DMS114 treated with DMSO at 0.1 percent for 48 hours (cell line): ENCODE data around the gene TMEM150B.

Experiments used
- DNase-seq: peaks from one replicate; lab custom pipeline; 2025; ENCODE audit not compliant: unreplicated experiment; lab: John Stamatoyannopoulos, UW

Gene TMEM150B

DNA sequence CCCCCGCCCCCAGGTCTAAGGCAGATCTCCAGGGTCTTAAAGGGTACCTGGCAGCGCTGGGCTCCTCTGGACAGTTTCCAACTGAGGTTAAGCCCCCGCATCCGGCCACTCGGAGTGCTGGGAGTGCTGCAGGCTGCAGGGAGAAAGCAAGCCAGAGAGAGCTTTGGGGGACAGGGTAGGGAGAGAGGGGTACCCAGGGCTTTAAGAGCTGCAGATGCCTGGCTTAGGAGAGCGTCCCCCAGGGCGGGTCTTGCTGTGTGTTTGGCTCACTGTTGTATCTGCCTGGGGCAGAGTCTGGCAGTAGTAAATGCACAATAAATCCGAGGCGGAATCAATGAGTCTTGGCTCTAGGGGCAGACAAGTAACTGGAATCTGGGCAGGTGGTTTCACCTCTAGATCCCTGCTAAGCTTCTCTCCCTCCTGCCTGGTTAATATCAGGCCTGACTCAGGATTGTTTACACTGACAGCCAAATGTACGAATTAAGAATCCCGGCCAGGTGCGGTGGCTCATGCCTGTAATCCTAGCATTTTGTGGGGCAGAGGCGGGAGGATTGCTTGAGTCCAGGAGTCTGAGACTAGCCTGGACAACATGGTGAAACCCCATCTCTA, 30.2 kb upstream of the TMEM150B start:
- no peak for DNase-seq

DNA sequence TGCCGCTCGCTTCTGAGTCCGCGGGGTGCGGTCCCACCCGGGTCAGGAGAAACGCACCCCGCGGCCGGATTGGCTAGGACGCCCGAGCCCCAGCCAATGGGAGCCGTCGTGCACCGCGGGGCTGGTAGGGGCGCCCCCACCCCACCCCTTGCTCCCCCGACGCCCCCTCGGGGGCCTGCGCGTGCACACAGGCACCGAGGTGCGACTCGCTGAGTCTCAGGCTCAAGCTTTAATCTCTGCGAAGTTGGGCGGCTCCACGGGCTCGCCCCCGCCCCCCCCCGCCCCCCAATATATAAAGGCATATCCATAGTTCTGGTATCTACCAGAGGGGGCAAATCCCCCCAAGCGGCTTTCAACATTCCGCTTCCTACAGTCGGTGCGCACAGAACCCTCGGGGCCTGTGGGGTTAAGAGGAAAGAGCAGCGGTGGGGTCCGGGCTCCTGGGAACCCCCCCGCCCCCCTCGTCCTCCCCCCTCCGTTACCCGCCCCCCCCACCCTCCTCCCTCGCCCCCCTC, 29.6 kb upstream of the TMEM150B start, which contains the start of gene COX6B2:
TSS of gene COX6B2 (minus strand) at position 22 of the 515 bp plus-strand sequence. CDS start 198 bp downstream, outside the sequence.
- no peak for DNase-seq

DNA sequence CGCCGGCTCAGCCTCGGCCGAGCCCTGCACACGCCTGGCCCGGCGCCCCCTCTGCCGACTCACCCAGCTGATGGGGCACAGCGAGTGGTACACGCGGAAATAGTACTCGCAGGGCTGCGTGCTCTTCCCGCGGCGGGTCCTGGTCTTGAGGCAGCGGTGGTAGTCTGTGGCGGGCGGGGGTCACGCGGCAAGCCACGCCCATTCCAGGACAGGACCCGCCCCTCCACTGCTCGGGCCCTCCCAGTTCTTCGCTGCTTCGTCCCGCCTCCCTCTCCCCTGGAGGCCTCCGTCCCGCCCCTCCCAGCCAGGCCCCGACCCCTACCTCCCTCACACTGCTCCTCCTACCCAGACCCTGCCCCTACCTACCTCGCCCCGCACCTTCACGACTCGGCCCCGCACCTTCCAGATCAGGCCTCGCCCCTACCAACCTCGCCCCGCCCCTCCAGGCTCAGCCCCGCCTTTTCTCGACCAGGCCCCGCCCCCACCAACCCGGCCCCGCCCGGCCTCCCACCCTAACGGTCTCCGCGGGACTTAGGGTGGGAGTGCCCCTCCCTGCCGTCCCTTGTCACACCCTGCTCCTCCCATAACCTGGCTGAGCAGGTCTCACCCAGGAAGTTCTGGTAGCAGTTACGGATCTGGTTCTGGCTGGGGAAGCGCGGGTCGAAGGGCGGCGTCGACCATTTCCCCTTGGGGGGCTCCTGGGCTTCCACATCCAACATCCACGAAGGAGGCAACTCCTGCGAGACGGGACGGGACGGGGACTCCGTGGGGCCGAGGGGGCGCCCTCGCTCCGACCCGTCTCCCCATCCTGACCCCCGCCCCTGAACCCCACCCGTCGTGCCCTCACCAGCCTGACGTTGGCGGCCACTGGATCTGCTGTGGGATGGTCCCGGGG, 28.9 kb upstream of the TMEM150B start:
- DNase-seq = peak; percentile 66

DNA sequence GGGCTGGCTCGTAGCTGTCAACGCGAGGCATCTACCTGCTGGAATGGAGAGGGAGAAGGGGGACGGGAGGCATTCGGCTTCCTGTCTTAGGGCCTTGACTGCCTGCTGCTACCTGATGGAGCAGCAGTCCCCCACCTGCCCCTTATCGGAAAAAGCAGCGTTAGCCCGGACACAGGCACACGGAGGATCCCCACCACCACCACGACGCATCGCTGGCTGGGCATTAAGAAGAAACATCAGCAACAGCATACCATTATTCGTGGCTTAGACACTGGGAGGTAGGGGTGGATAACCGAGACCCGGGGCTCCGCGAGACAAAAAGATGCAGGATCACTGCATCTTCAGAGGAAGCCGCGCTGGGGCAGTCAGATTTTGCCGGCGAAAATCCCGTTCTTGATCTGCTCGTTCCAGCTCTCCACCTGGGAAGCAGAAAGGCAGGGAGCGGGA, 28.2 kb upstream of the TMEM150B start:
- no peak for DNase-seq

DNA sequence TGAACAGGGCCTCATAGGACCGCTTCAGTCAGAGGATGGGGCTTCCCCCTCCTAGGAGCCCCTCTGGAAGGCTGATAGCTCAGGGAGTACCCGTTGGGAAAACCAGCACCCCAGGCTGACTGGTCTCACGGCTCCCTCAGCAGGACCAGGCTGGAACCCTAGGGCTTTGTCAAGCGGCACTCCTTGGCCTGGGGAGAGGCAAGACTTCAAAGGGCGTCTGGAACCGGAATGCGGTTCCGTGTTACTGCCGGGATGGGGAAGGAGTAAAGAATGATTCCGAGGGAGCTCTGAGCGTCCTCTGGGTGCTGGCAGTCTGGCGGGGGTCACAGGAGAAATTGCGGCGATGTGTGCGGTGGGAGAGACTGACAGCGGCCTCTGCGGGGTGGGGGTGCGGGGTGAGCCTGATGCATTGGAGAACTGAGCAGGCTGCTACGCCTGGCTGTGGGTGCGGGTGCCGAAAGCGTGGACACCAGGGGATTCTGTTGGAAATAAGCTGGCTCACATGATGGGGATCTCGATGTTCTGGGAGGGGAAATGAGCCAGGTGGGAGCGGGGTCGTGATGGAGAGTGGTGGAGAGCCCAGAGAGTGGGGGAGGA, 27.5 kb upstream of the TMEM150B start:
- no peak for DNase-seq

DNA sequence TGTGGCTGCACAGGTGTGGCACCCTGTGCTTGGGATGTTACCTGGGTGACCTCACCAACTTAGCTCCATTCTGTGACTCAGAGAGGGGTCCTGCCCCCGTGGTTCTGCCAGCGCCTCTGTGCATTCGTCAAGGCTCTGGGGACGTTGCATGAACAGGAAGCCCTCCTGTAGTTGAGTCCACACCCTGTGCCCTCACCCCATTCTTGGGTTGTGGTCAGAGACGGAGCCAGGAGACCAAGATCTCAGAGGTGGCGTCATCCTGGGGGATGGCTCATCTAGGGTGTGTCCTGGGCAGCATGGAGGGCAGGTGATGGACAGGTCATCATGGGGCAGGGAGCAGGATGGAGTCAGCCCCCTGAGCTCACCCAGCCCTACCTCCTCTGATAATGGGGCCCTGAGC, 26.9 kb upstream of the TMEM150B start:
- DNase-seq = no peak

DNA sequence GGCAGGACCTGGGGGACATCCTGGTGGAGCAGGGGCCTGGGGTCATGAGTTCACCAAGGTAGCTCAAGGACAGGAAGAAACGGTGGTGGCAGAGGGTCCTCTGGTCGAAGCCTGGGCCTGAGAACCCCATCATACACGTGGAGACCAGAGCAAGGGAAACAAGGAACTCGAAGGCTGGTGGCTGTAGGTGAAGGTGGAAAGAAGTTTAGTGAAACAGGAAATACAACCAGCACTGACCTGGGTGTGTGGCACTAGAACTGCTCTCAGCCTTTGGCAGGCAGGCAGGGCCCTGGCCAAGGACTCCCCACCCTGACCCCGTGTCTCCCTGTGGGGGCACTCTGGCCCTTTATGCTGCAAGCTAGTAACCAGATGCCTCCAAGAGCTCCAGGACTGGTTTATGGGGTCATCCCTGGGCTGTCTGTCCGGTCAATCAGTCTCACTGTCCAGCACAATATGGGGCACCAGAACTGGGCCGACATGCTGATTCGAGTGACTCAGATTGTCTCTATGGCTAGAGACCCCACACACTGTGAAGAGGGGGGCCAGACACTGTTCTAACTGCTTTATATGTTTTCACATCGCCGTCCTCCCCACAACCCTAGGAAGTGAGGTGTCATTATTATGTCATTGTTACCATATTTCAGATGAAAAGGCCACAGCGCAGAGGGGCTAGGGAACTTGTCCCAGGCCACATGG, 25.6 kb upstream of the TMEM150B start:
- no peak for DNase-seq

DNA sequence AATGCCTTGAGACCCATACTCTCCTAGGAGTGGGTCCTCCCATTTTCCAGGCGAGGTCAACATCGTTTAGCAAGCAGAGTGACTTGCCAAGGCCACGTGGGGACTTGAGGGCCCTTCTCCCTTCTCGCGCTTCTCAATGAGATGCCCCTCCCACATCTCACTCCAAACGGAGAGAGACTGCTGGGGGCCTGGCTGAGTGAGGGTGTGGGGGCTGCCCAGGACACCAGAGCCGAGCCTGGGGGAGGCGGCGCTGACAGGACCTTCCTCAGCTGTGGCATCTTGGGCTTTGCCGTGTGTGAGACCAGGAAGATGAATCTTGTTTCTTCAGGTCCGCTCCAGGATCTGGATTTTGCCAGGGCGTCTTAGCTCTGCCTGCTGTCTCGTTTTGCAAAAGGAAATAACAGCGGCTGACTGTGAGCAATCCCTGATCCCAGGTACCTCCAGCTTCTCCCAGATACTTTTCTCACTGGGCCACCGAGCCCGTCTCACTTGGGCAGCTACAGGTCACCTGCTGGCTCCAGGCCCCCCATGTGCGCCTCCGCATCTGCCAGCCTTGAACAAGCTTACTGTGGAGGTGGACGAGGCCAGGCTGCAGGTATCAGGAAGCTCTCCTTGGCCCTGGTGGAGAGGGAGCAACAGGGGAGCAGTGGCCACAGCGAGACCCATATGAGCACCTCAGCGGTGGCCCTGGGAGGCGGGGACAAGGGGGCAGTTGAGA, 23.3 kb upstream of the TMEM150B start:
- no peak for DNase-seq

DNA sequence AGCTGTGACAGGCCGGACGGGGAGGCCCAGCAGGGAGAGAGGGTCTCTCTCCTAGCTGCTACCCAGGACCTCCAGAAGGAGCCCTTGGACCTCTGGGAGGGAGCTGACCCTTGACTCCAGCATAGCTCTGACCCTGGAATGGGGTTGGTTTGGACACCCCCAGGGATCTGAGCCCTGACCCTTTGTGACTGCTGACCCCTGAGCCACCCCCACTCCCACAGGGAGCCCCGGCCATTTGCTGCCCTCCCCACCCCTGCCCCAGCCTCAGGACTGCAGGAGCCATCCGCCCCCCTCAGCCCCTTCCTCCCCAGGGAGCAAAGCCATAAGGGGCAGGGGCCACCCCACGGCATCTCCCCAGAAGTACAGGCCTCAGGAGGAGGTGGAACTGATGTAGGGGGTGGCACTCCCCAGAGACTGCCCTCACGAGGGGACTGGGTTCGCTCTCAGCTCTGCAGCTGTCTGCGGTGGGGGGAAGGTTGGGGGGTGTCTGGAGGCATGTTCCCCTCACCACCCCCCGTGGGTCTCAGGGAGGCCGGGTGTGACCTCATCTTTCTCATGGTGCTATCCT, 22.4 kb upstream of the TMEM150B start:
- no peak for DNase-seq

DNA sequence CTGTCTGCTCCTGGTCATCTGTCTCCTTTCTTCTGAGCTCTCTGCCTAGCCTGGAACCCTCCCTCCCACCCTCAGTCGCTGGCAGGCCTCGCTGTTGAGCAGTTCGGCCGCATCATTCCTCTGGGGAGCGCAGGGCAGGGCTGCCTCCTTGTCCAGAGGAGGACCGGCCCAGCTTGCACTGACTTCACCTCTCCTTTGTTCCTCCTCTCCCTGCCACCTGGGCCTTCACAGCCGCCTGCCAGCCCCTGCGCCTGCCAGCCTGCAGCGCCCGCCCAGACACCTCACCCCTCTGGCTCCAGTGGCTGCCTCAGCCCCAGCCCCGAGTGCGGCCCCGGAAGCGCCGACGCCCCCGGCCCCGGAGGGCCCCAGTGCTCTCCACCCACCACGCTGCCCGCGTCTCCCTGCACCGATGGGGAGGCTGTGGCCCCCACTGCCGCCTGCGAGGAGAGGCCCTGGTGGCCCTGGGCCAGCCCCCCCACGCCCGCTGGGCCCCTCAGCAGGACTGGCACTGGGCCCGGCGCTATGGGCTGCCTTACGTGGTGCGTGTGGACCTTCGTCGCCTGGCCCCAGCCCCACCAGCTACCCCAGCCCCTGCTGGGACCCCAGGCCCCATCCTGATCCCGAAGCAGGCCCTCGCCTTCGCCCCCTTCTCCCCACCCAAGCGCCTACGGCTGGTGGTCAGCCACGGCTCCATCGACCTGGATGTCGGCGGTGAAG, 21.7 kb upstream of the TMEM150B start:
- DNase-seq = no peak

DNA sequence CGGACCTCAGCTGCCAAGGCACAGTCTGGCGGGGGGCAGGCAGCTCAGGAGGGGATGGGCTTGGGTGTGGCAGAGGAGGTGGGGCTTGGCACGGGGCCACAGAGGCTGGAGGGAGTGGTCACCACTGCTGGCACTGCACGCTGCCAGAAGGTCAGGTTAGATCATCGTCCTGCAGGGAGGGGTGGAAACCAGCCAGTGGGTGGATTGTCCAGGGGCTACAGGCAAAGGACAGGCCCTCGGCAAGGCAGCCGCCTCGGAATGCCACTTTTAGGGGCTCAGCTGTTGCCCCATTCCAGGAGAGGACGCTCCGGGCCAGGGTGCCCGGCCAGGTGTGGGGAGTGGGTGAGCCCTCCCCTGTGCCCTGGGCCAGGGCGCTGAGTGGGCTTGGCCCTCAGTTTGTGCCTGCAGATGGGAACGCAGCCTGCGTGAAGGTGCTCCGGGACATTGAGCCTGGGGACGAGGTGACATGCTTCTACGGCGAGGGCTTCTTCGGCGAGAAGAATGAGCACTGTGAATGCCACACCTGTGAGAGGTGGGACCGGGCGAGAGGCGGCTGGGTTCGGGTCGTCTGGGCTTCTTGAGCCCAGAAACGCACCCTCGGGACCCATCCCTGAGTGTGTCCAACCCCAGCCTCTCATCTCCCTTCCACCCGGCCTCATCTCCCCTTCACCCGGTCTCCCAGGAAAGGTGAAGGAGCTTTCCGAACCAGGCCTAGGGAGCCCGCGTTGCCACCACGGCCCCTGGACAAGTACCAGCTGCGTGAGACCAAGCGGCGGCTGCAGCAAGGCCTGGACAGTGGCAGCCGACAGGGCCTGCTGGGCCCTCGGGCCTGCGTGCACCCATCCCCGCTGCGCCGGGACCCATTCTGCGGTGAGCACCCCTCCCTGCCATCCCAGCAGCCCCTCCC, 20.9 kb upstream of the TMEM150B start:
- DNase-seq = no peak

DNA sequence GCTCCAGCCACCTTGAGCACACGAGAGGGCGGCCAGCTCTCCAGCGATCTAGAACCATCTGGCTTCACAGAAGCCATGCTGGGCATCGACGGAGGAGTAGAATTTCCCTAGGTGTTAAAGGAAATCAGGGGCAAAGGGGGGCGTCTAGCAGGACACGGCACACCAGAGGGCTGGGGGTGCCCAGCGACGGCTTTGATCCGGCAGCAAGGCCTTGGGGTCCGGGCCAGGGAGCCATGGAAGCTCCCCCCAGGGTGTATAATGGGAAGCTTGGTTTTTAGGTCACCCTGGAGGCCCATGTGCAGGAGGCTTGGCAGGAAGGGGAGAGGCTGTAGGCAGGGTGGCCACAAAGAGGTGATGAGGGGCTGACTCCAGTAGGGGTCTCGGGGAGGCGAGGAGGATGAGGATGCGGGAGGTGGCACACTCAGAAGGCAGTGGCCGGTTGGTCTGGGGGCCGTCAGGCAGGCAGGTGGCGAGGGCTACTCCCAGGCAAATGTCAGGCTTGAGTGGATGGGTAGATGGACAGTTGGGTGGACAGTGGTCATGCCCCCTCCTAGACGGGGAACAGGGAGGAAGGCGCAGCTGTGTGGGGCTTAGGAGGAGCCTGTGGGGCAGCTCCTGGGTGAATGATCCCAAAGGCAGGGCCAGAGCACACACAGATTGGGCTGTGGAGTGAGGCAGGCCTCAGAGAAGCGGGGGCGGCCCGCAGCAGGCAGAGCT, 20.1 kb upstream of the TMEM150B start:
- DNase-seq = no peak

DNA sequence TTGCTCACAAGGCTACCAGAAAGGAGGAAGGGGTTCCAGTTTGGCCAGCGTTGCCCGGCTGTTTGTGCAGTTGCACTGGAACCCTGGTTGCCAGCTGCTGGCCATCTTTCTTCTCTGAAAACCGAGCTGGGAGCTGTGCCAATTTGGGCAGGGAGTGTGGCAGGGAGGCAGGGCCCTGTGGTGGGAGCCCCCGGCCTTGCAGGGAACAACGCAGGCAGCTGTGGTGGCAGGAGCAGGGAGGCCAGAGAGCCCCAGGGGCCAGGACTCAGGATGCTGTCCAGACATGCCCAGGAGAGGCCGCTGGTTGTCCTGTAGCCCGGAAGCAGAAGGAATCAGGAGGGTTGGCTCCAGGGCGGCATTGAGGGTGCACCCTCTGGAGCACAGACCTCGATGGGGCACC, 19.3 kb upstream of the TMEM150B start:
- DNase-seq = no peak

DNA sequence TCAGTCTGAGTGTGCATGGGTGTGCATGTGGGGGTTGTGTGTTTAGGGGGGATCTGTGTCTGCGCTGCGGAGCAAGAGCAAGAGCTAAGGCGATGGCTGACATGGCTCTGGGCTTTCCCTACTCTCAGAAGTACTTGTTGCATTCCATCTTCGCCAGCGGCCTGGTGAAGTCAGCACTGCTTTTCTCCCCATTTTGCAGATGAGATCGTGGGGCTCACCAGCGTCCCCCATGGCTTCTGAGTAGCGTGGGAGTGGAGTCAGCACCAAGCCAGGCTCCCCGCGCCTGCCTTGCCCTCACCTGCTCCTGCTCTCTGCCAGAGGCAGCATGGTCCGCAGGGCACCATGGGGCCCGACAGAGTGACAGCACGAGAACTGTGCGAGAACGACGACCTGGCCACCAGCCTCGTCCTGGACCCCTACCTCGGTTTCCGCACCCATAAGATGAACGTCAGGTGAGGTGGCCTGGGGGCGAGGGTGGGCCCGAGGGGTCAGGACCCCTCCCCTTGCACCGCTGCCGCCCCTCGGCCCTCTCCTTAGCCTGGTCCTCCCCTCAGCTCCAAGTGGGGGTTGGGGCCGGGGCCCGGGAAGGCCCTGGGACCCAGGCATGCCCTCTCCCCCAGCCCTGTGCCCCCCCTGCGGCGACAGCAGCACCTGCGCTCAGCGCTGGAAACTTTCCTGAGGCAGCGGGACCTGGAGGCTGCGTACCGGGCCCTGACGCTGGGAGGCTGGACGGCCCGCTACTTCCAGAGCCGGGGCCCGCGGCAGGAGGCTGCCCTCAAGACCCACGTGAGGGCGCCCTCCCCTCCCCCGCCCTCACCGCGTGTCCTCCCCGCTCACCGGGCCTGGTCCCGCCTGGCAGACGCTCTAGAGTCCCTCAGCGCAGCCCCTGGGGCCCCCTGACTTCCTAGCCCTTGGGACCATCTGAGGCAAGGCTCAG, 16.7 kb upstream of the TMEM150B start:
- DNase-seq = no peak

DNA sequence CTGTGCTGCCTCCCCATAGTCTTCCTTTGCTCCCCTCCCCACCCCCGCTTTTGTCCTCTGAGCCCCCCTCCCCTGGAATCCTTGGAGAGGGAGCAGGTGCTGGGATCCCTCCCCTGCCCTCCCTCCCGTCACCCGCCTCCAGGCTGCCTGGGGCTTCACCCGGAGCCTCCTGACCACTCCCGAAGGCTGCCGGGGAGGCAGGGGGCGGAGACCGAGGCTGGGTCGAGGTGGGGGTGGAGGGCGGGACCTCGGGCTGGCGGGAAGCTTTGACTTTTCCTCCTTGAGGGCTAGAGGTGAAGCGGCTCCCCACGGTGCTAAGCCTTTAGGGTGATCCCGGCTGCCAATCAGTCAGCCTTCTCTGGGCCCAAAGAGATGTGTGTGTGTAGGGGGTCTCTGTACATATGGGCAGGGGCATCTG, 16.0 kb upstream of the TMEM150B start:
- DNase-seq = no peak

DNA sequence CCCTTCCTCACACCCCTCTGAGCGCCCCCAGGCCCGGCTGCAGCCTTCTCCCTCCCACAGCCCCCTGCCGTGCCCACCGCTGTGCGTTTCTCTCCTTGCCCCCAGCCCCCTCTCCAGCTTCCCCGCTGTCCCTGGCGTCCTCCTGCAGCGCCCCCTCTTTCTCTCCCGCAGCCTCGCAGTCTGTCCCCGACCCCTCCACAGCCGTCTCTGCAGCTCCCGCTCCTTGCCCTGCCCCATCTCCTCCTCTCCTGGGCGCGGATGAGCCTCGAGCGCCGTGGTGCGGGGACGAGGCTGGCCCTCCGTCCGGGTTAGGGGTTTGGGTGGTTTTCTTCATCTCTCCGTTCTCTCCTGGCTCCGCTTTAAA, 15.6 kb upstream of the TMEM150B start:
- DNase-seq = no peak
